Measurements from ENCODE around the gene PRICKLE2.

Gene PRICKLE2

DNA sequence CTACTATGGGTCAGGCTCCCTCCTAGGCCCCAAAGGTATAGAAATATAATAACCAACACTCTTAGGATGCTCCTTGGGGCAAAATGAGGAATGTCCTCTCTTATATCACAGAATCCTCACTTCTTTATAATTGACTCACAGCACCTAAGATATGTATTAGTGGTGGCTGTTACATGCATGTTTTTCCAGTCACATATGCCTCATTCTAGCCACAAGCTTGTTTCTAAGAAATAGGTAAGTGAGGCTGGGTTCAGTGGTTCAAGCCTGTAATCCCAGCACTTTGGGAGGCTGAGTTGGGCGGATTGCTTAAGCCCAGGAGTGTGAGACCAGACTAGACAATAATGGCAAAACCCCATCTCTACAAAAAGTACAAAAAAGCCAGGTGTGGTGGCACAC is 144.0 kb downstream of the PRICKLE2 start:
- TF ChIP-seq, protein P1, sequence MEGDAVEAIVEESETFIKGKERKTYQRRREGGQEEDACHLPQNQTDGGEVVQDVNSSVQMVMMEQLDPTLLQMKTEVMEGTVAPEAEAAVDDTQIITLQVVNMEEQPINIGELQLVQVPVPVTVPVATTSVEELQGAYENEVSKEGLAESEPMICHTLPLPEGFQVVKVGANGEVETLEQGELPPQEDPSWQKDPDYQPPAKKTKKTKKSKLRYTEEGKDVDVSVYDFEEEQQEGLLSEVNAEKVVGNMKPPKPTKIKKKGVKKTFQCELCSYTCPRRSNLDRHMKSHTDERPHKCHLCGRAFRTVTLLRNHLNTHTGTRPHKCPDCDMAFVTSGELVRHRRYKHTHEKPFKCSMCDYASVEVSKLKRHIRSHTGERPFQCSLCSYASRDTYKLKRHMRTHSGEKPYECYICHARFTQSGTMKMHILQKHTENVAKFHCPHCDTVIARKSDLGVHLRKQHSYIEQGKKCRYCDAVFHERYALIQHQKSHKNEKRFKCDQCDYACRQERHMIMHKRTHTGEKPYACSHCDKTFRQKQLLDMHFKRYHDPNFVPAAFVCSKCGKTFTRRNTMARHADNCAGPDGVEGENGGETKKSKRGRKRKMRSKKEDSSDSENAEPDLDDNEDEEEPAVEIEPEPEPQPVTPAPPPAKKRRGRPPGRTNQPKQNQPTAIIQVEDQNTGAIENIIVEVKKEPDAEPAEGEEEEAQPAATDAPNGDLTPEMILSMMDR (IDR thresholded peaks at IDR 0.05; ENCODE audit: borderline replicate concordance, insufficient read depth, low read depth, low read length) = no peak
- no peak overlapping the region for H3K4me3 ChIP-seq (ENCODE audit: low read depth, low read length)

DNA sequence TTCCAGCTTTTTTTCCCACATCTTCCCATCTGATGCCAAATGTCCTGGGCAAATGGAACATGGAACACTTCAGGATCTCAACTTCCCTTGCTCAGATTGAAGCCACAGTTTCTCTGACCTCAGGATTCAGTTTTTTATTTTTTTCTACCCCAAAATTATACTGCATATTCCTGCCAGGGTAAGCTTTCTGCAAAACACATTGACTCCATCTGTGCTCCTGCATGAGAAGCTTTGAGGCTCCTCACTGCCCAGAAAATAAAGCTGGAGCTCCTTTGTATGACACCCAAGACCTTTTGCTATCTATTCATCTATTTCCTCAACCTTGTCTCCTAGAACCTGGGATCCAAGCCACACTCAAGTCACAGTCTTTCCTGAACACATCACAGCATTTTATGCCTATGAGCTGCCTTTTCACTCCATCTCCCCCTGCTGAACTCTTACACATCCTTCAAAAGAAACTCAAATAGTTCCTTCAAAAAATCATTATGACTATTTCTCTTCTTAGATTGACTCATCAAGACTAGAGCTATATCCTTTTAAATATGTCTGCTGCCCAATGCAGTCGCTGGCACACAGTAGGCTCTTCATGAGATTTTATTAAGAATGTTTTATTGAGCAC is 144.5 kb downstream of the PRICKLE2 start:
- H3K4me3 ChIP-seq (ENCODE audit: low read depth, low read length) = no peak overlapping the region
- TF ChIP-seq, protein P1 (IDR thresholded peaks at IDR 0.05; ENCODE audit: borderline replicate concordance, insufficient read depth, low read depth, low read length) = no peak

DNA sequence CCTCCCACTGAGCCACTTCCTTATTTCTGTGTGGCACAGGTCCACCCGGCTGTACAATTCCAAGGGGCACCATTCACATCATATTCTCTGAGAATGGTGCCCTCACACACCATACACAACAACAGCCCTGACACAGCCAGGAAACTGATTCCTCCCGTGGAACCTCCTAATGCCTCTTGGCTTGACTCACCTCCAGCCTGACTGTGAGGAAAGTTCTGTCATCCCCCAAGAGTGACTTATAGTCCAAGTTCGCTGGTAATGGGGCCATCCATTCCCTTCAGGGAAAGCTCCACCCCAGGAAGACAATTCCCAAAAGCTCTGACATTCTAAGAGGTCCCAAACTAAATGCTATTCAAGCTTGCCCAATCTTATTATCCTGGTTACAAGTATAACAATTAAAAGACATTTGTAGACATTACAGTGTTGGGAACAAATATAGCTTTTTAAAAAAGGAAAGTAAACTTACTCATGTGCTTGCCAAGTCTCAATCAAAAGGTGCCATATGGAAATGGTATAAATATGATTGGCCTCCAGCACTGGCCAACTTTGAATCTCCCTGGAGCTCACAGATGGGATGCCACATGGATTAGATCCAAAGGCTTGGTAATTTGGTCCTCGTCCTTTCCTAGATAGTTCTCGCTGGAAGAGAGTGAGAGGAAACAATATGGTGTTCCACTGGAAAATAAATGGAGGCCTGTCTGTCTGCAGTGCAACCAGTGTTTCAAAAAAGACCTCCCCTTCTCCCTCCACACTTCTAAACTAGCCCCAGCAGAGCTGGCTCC is 145.7 kb downstream of the PRICKLE2 start:
- TF ChIP-seq, protein P1 (IDR thresholded peaks at IDR 0.05; ENCODE audit: borderline replicate concordance, insufficient read depth, low read depth, low read length) = no peak
- no peak overlapping the region for H3K4me3 ChIP-seq (ENCODE audit: low read depth, low read length)

DNA sequence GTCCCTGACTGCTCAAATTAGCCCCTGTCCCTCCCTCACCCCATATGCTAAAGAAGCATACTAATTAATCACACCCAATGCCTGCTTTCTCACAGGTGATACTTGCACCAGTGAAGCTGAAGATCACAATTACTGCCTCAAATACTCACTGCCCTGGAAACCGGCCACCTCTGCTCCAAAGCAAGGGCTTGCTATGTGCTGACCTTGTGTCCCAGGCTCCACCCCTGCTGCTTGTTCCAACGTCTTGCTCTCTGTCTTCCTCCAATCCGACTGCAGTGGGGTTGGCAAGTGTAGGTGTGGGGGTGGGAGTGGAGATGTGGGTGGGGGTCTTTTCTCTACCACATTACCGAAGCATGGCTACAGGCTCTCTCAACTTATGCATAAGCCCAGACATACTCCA is 146.3 kb downstream of the PRICKLE2 start:
- TF ChIP-seq, protein P1 (IDR thresholded peaks at IDR 0.05; ENCODE audit: borderline replicate concordance, insufficient read depth, low read depth, low read length) = no peak
- H3K4me3 ChIP-seq (ENCODE audit: low read depth, low read length) = no peak overlapping the region

DNA sequence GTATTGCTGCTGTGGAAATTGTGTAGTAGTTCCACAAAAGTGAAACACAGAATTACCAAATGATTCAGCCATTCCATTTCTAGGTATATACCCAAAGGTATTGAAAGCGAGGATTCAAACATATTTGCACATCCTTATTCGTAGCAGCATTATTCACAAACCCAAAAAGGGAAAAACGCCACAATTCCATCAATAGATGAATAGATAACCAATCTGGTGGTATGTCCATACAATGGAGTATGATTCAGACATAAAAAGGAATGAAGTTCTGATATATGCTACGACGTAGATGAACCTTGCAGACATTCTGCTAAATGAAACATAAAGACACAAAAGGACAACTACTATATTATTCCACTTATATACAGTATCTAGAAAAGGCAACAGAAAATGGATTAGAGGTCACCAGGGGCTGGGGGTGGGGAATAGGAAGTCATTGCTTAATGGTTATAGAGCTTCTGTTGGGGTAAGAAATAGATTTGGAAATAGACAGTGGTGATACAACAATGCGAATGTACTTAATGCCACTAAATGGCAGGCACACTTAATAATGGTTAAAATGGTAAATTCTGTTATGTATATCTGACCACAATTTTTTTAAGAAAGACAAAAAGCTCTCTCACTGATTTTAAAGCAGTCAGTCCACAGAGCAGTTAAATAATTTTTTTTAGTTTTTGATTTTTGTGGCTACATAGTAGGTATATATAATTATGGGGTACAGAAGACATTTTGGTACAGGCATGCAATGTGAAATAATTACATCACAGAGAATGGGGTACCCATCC is 150.2 kb downstream of the PRICKLE2 start:
- TF ChIP-seq, protein P1 (IDR thresholded peaks at IDR 0.05; ENCODE audit: borderline replicate concordance, insufficient read depth, low read depth, low read length) = no peak
- no peak overlapping the region for H3K4me3 ChIP-seq (ENCODE audit: low read depth, low read length)

DNA sequence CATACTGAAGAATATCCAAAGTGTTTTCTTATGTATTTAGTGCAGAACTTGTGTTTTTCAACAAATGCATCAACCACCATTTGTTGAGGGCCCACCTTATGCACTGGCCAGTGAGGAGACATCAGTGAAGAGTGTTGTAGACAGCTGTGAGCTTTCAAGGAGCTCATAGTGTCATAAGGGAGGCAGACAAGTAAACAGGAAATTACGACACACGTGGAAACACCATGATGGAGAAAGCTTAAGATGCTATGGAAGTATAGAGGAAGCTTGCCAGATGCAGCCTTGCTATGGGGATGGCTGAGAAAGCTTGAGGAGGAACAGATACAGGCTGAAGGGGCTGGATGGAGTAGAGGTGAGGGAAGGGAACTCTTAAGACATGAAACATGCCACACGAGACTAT is 151.2 kb downstream of the PRICKLE2 start:
- H3K4me3 ChIP-seq (ENCODE audit: low read depth, low read length) = no peak overlapping the region
- TF ChIP-seq, protein P1 (IDR thresholded peaks at IDR 0.05; ENCODE audit: borderline replicate concordance, insufficient read depth, low read depth, low read length) = no peak
